ENCODE results near the gene E2F6. TPM values are rescaled to one million over a fixed set of nuclear protein-coding genes. Genes with fewer than 3 reads are reported as not detected.

The E2F6 gene
- total RNA-seq, 1 experiment from 2014 or later = 25.6 TPM

GRCh38 chr2:11513319-11513718 lies 47.4 kb upstream of the E2F6 start:
- DNase-seq = no peak
- peaks cover 84% of the 10 kb centered on the region for H3K27me3 Mint-ChIP-seq (ENCODE audit: unreplicated experiment)
- no TSS peak for BruUV-seq (replicated peaks)
- H3K9me3 Mint-ChIP-seq (ENCODE audit: low read depth, unreplicated experiment) = no peaks in the 10 kb centered on the region
- CTCF ChIA-PET = no interaction called here
- intact Hi-C loops (cut with micrococcal nuclease; ENCODE audit: unreplicated experiment) = no loop called here
- no peaks in the 10 kb centered on the region for H3K4me1 Mint-ChIP-seq (ENCODE audit: low read depth, unreplicated experiment)
- H3K4me3 Mint-ChIP-seq (ENCODE audit: low read depth, unreplicated experiment) = no peak overlapping the region
- no peak for TF ChIP-seq CTCF (IDR thresholded peaks at IDR 0.05; ENCODE audit: unreplicated experiment)
- no peak overlapping the region for H3K27ac Mint-ChIP-seq (ENCODE audit: unreplicated experiment)
- H3K36me3 Mint-ChIP-seq (ENCODE audit: insufficient read depth, unreplicated experiment) = no peaks in the 10 kb centered on the region

GRCh38 chr2:11512431-11512830 lies 46.5 kb upstream of the E2F6 start:
- BruUV-seq (replicated peaks) = no TSS peak
- Mint-ChIP-seq H3K27me3 (ENCODE audit: unreplicated experiment) (peaks cover 79% of the 10 kb centered on the region), H3K4me1 (ENCODE audit: low read depth, unreplicated experiment) (no peaks in the 10 kb centered on the region), H3K9me3 (ENCODE audit: low read depth, unreplicated experiment) (no peaks in the 10 kb centered on the region), H3K27ac (ENCODE audit: unreplicated experiment) (no peak overlapping the region), H3K36me3 (ENCODE audit: insufficient read depth, unreplicated experiment) (no peaks in the 10 kb centered on the region), H3K4me3 (ENCODE audit: low read depth, unreplicated experiment) (no peak overlapping the region)
- no peak for DNase-seq
- CTCF ChIA-PET = no interaction called here
- intact Hi-C loops (cut with micrococcal nuclease; ENCODE audit: unreplicated experiment) = no loop called here
- TF ChIP-seq CTCF (IDR thresholded peaks at IDR 0.05; ENCODE audit: unreplicated experiment) = no peak

GRCh38 chr2:11509657-11510360 lies 43.8 kb upstream of the E2F6 start:
- Mint-ChIP-seq H3K36me3 (ENCODE audit: insufficient read depth, unreplicated experiment) (no peaks in the 10 kb centered on the region), H3K4me1 (ENCODE audit: low read depth, unreplicated experiment) (peaks cover 17% of the 10 kb centered on the region), H3K27ac (ENCODE audit: unreplicated experiment) (no peak overlapping the region), H3K9me3 (ENCODE audit: low read depth, unreplicated experiment) (no peaks in the 10 kb centered on the region), H3K27me3 (ENCODE audit: unreplicated experiment) (peaks cover 53% of the 10 kb centered on the region), H3K4me3 (ENCODE audit: low read depth, unreplicated experiment) (no peak overlapping the region)
- DNase-seq = no peak
- TF ChIP-seq CTCF (IDR thresholded peaks at IDR 0.05; ENCODE audit: unreplicated experiment) = no peak
- intact Hi-C loops (cut with micrococcal nuclease; ENCODE audit: unreplicated experiment) = no loop called here
- CTCF ChIA-PET = interaction anchor here (0.7 kb wide), 1 partner anchor 11 kb away, joined by 3 read pairs; no protein-coding TSS in a partner anchor
- BruUV-seq (replicated peaks) = no TSS peak

GRCh38 chr2:11508279-11508678 lies 42.3 kb upstream of the E2F6 start:
- TF ChIP-seq CTCF (IDR thresholded peaks at IDR 0.05; ENCODE audit: unreplicated experiment) = no peak
- no peak overlapping the region for H3K4me3 Mint-ChIP-seq (ENCODE audit: low read depth, unreplicated experiment)
- intact Hi-C loops (cut with micrococcal nuclease; ENCODE audit: unreplicated experiment) = no loop called here
- H3K27me3 Mint-ChIP-seq (ENCODE audit: unreplicated experiment) = peaks cover 38% of the 10 kb centered on the region
- BruUV-seq (replicated peaks) = no TSS peak
- no peak overlapping the region for H3K27ac Mint-ChIP-seq (ENCODE audit: unreplicated experiment)
- peaks cover 2% of the 10 kb centered on the region for H3K9me3 Mint-ChIP-seq (ENCODE audit: low read depth, unreplicated experiment)
- no peaks in the 10 kb centered on the region for H3K36me3 Mint-ChIP-seq (ENCODE audit: insufficient read depth, unreplicated experiment)
- CTCF ChIA-PET = no interaction called here
- no peak for DNase-seq
- peaks cover 17% of the 10 kb centered on the region for H3K4me1 Mint-ChIP-seq (ENCODE audit: low read depth, unreplicated experiment)

Data from Calu3 (cell line).